Measurements from ENCODE around the gene H2BK1. TPM values are rescaled to one million over a fixed set of nuclear protein-coding genes. Genes with fewer than 3 reads are reported as not detected.

H2BK1 gene
- total RNA-seq, 6 experiments from 2014 or later, result not detected

GRCh38 chr7:151201751-151202150 lies 8.5 kb downstream of the H2BK1 start:
- no peak for TF ChIP-seq CTCF (IDR thresholded peaks at IDR 0.05)
- no peak for DNase-seq
- Mint-ChIP-seq H3K36me3 (ENCODE audit: low read depth) (no peaks in the 10 kb centered on the region), H3K4me1 (ENCODE audit: low read depth) (no peaks in the 10 kb centered on the region), H3K27ac (no peak overlapping the region), H3K4me3 (no peak overlapping the region), H3K9me3 (no peaks in the 10 kb centered on the region), H3K27me3 (ENCODE audit: insufficient read depth) (peaks cover 48% of the 10 kb centered on the region)

- no peaks in the 10 kb centered on the region for H3K4me1 Mint-ChIP-seq (ENCODE audit: low read depth)
- TF ChIP-seq CTCF (IDR thresholded peaks at IDR 0.05), result no peak
- peaks cover 48% of the 10 kb centered on the region for H3K27me3 Mint-ChIP-seq (ENCODE audit: insufficient read depth)
- no peaks in the 10 kb centered on the region for H3K9me3 Mint-ChIP-seq
- H3K4me3 Mint-ChIP-seq, result no peak overlapping the region
- DNase-seq, result no peak
- no peaks in the 10 kb centered on the region for H3K36me3 Mint-ChIP-seq (ENCODE audit: low read depth)
- H3K27ac Mint-ChIP-seq, result no peak overlapping the region
These were observed 8.9 kb downstream of the H2BK1 start for GRCh38 chr7:151201344-151201743.

- DNase-seq, result no peak
- no peak overlapping the region for H3K4me3 Mint-ChIP-seq
- H3K27ac Mint-ChIP-seq, result no peak overlapping the region
- H3K27me3 Mint-ChIP-seq (ENCODE audit: insufficient read depth), result peaks cover 48% of the 10 kb centered on the region
- H3K4me1 Mint-ChIP-seq (ENCODE audit: low read depth), result no peaks in the 10 kb centered on the region
- no peaks in the 10 kb centered on the region for H3K9me3 Mint-ChIP-seq
- no peaks in the 10 kb centered on the region for H3K36me3 Mint-ChIP-seq (ENCODE audit: low read depth)
- no peak for TF ChIP-seq CTCF (IDR thresholded peaks at IDR 0.05)
These were observed 11.1 kb downstream of the H2BK1 start for GRCh38 chr7:151198945-151199848.

GRCh38 chr7:151197932-151198331 lies 12.4 kb downstream of the H2BK1 start:
- Mint-ChIP-seq H3K4me1 (ENCODE audit: low read depth) (no peaks in the 10 kb centered on the region), H3K4me3 (no peak overlapping the region), H3K36me3 (ENCODE audit: low read depth) (no peaks in the 10 kb centered on the region), H3K27ac (no peak overlapping the region), H3K9me3 (no peaks in the 10 kb centered on the region), H3K27me3 (ENCODE audit: insufficient read depth) (peaks cover 50% of the 10 kb centered on the region)
- TF ChIP-seq CTCF (IDR thresholded peaks at IDR 0.05), result no peak
- no peak for DNase-seq

- TF ChIP-seq CTCF (IDR thresholded peaks at IDR 0.05), result no peak
- Mint-ChIP-seq H3K4me3 (no peak overlapping the region), H3K27me3 (ENCODE audit: insufficient read depth) (peaks cover 43% of the 10 kb centered on the region), H3K9me3 (no peaks in the 10 kb centered on the region), H3K4me1 (ENCODE audit: low read depth) (no peaks in the 10 kb centered on the region), H3K27ac (no peak overlapping the region), H3K36me3 (ENCODE audit: low read depth) (no peaks in the 10 kb centered on the region)
- DNase-seq, result no peak
These were observed 14.5 kb downstream of the H2BK1 start for GRCh38 chr7:151195616-151196450.
